Endothelial cell of umbilical vein (primary cell): ENCODE results near the gene REM1. TPM values are rescaled to one million over a fixed set of nuclear protein-coding genes. Genes with fewer than 3 reads are reported as not detected.

Experiments used
- BruUV-seq: library from RNA; stranded (reverse); fragments of 400-500 nt; replicated peaks from 2 replicates; lab custom pipeline; 2021; lab: Mats Ljungman, UMichigan
- CTCF ChIA-PET: fragments of 300-600, 350-600 bp; sonication (Branson Sonifier 250); formaldehyde crosslinking; loops from one replicate; lab custom pipeline; 2021; ENCODE audit warnings: antibody characterized with exemption, inconsistent platforms; lab: Charles Lee
- POLR2A ChIA-PET: fragments of 300-600, 350-600 bp; sonication (Branson Sonifier 250); formaldehyde crosslinking; loops from one replicate; lab custom pipeline; 2021; ENCODE audit warnings: antibody characterized with exemption, inconsistent platforms; lab: Charles Lee
- DNase-seq: peaks from one replicate; pipeline ENCODE4 v3.0.0-alpha.2; 2011; ENCODE audit warnings: low read depth, low spot score
- FAIRE-seq: peaks from 2 replicates; lab custom pipeline; 2011; peaks lifted over from hg19 to GRCh38; lab: Jason Lieb, UNC
- H2AFZ ChIP-seq: 2 replicates; pipeline ENCODE4 v1.6.0; 2012; ENCODE audit warnings: low read depth, low read length, control low read depth, inconsistent platforms
- H3K27ac ChIP-seq: 2 replicates; pipeline ENCODE4 v1.5.1; 2011; ENCODE audit warnings: low read depth, mild to moderate bottlenecking, control low read depth, low read length, moderate library complexity; ENCODE audit not compliant: insufficient read depth
- H3K27me3 ChIP-seq, 2 experiments: 2 replicates each; pipeline versions ENCODE4 v1.6.0 to v1.6.1; 2011; ENCODE audit warnings: low read length in 2 of 2, mixed read lengths in 1 of 2; ENCODE audit not compliant: control insufficient read depth in 2 of 2, insufficient read depth in 2 of 2
- H3K36me3 ChIP-seq, 2 experiments: 2 replicates in 1 of 2; 3 replicates in 1 of 2; pipeline ENCODE4 v1.5.1; 2011; ENCODE audit warnings: low read length in 2 of 2, mild to moderate bottlenecking in 1 of 2, moderate library complexity in 1 of 2; ENCODE audit not compliant: control insufficient read depth in 2 of 2, insufficient read depth in 2 of 2; ENCODE audit errors: extremely low read depth in 1 of 2
- H3K4me1 ChIP-seq: 3 replicates; pipeline ENCODE4 v1.5.1; 2011; ENCODE audit warnings: mild to moderate bottlenecking, low read length; ENCODE audit not compliant: control insufficient read depth, insufficient read depth; ENCODE audit errors: extremely low read depth
- H3K4me2 ChIP-seq: 2 replicates; pipeline ENCODE4 v1.6.1; 2011; ENCODE audit warnings: low read length, control low read depth, mixed read lengths; ENCODE audit not compliant: insufficient read depth
- H3K4me3 ChIP-seq, 3 experiments: fragments of 200-600 bp in 1 of 3; sonication (generic), shearing (Covaris generic) in 1 of 3; replicated peaks in 1 of 3; 2 replicates each; pipeline ENCODE4 v1.5.1; 2011 to 2016; ENCODE audit warnings: control low read depth in 3 of 3, low read length in 3 of 3, mild to moderate bottlenecking in 2 of 3, inconsistent platforms in 1 of 3, low read depth in 1 of 3, moderate library complexity in 1 of 3; ENCODE audit not compliant: insufficient read depth in 1 of 3
- H3K79me2 ChIP-seq: 2 replicates; pipeline ENCODE4 v1.6.0; 2012; ENCODE audit warnings: low read length, inconsistent platforms; ENCODE audit not compliant: control insufficient read depth, insufficient read depth
- H3K9ac ChIP-seq: replicated peaks from 2 replicates; pipeline ENCODE3; 2011; ENCODE audit warnings: low read length, control low read depth; ENCODE audit not compliant: insufficient read depth; ENCODE audit errors: extremely low read depth
- H3K9me1 ChIP-seq: replicated peaks from 3 replicates; pipeline ENCODE4 v1.6.0; 2011; ENCODE audit warnings: mild to moderate bottlenecking, low read length; ENCODE audit not compliant: control insufficient read depth, insufficient read depth; ENCODE audit errors: extremely low read depth
- H3K9me3 ChIP-seq: replicated peaks from 2 replicates; pipeline ENCODE4 v1.5.1; 2012; ENCODE audit warnings: low read length, inconsistent platforms; ENCODE audit not compliant: control insufficient read depth, insufficient read depth
- H4K20me1 ChIP-seq: replicated peaks from 2 replicates; pipeline ENCODE3; 2011; ENCODE audit warnings: mild to moderate bottlenecking, low read length; ENCODE audit not compliant: control insufficient read depth, insufficient read depth; ENCODE audit errors: extremely low read depth
- CTCF ChIP-seq, 2 donors: IDR thresholded peaks; 1 replicate in 1 of 2; 2 replicates in 1 of 2; pipeline ENCODE4 v1.5.1; 2011; ENCODE audit warnings: low read length in 2 of 2, mild to moderate bottlenecking in 2 of 2, moderate library complexity in 2 of 2, control low read depth in 1 of 2, inconsistent platforms in 1 of 2, low read depth in 1 of 2; ENCODE audit not compliant: insufficient read depth in 1 of 2; ENCODE audit errors: extremely low read depth in 1 of 2
- EZH2 ChIP-seq: IDR thresholded peaks from 2 replicates; pipeline ENCODE4 v1.6.1; 2012; ENCODE audit warnings: borderline replicate concordance, low read depth, mild to moderate bottlenecking, moderate library complexity, low read length, inconsistent platforms; ENCODE audit not compliant: severe bottlenecking
- POLR2AphosphoS5 ChIP-seq: IDR thresholded peaks from 2 replicates; pipeline ENCODE4 v1.6.1; 2012; ENCODE audit warnings: low read depth, mild to moderate bottlenecking, control low read depth, low read length, moderate library complexity; ENCODE audit not compliant: insufficient read depth
- dilution Hi-C: fragments of 300-500 bp; cut with MboI; formaldehyde crosslinking; loops from one replicate; pipeline ENCODE4 v1.15.0; 2019; ENCODE audit warnings: low sequenced_read_pairs; ENCODE audit not compliant: extremely low pct_ligation_motif_present
- intact Hi-C: fragments of 100-400 bp; cut with micrococcal nuclease; formaldehyde crosslinking; loops from one replicate; pipeline ENCODE4 v1.10.0; 2022
- polyA plus RNA-seq, 4 experiments: library from polyadenylated mRNA; depleted of rRNA in 3 of 4; stranded (reverse) in 3 of 4; unstranded in 1 of 4; fragments of >200 nt; gene quantifications; 2 replicates each; pipeline versions ENCODE4 v1.2.1 to v1.2.3, GENCODE V29; 2011 to 2012; ENCODE audit warnings: missing spikeins in 1 of 4
- total RNA-seq: library from RNA; stranded (reverse); gene quantifications from 2 replicates; pipeline ENCODE4 v1.2.3, GENCODE V29; 2021

REM1 gene
- total and polyA plus RNA-seq, 2 donors (not counting 3 experiments of a cell fraction or from before 2014, with no cell fraction given) = 0.14 TPM; not detected in 1

GRCh38 chr20:31485450-31486339 lies 10.6 kb downstream of the REM1 start:
- H3K9me1 ChIP-seq = no peaks in the 10 kb centered on the region
- no peak overlapping the region for H3K9ac ChIP-seq
- no peak overlapping the region for H3K27ac ChIP-seq
- peak overlapping the region in 1 of 3 experiments; percentile 1 for H3K4me3 ChIP-seq
- no TSS peak for BruUV-seq
- dilution Hi-C loops (no loop called here), intact Hi-C loops (loop anchor here (2.0 kb wide), 1 partner anchor 29 kb away; the partner anchor contains the start of gene HM13)
- H3K9me3 ChIP-seq = no peaks in the 10 kb centered on the region
- peak overlapping the region; percentile 51 for H2AFZ ChIP-seq
- H3K4me1 ChIP-seq = no peaks in the 10 kb centered on the region
- ChIA-PET CTCF (interaction anchor here (1.0 to 9.5 kb wide), 3 partner anchors 18 to 27 kb away, joined by 3 to 114 read pairs (median 9); no protein-coding TSS in a partner anchor), POLR2A (no interaction called here)
- no peaks in the 10 kb centered on the region for H3K79me2 ChIP-seq
- FAIRE-seq (no peak), DNase-seq (peak; percentile 70)
- peak overlapping the region; percentile 12 for H3K4me2 ChIP-seq
- H3K36me3 ChIP-seq = no peaks in the 10 kb centered on the region
- H4K20me1 ChIP-seq = no peaks in the 10 kb centered on the region
- peaks cover 0 to 11% of the 10 kb centered on the region in 2 experiments for H3K27me3 ChIP-seq
- TF ChIP-seq EZH2 (no peak), CTCF (IDR thresholded peaks at IDR 0.05; ENCODE audit: extremely low read depth in 1 of 2, insufficient read depth in 1 of 2, low read depth in 1 of 2, low read length in 2 of 2) (no peak), POLR2AphosphoS5 (no peak)
